GM18498 (cell line): ENCODE results near the gene XIRP2.
"Not testable (repeated sequence)": the region's sequence is repeated elsewhere in the genome, so short reads cannot be mapped to it uniquely, and the experiment has no call there.

Source experiments
- ATAC-seq: cut with Tn5 transposase; IDR thresholded peaks from one replicate; pipeline ENCODE4 v1.9.1; 2021; ENCODE audit warnings: mild to moderate bottlenecking, moderate library complexity; ENCODE audit not compliant: unreplicated experiment

XIRP2 gene

GRCh38 chr2:167048829-167049228, 160.5 kb downstream of the XIRP2 start:
- ATAC-seq, result no peak

GRCh38 chr2:167049659-167050058, 161.4 kb downstream of the XIRP2 start:
- no peak for ATAC-seq

- no peak for ATAC-seq
These were observed 164.5 kb downstream of the XIRP2 start for GRCh38 chr2:167052825-167053224.

- no peak for ATAC-seq
These were observed 166.6 kb downstream of the XIRP2 start for GRCh38 chr2:167054881-167055280.

- no peak for ATAC-seq
These were observed 169.2 kb downstream of the XIRP2 start for GRCh38 chr2:167057446-167057845.

- no peak for ATAC-seq
These were observed 170.9 kb downstream of the XIRP2 start for GRCh38 chr2:167059173-167059572.

GRCh38 chr2:167069855-167070254, 181.6 kb downstream of the XIRP2 start:
- ATAC-seq, result no peak

- ATAC-seq, result not testable (repeated sequence)
These were observed 187.4 kb downstream of the XIRP2 start for GRCh38 chr2:167075708-167076107.

- not testable (repeated sequence) for ATAC-seq
These were observed 210.7 kb downstream of the XIRP2 start for GRCh38 chr2:167098931-167099330.

- no peak for ATAC-seq
These were observed 212.2 kb downstream of the XIRP2 start for GRCh38 chr2:167100506-167100905.

GRCh38 chr2:167103028-167103756, 214.9 kb downstream of the XIRP2 start:
- ATAC-seq, result no peak

GRCh38 chr2:167103757-167104133, 215.5 kb downstream of the XIRP2 start:
- ATAC-seq, result no peak

GRCh38 chr2:167104691-167105090, 216.4 kb downstream of the XIRP2 start:
- ATAC-seq, result no peak

GRCh38 chr2:167109682-167110081, 221.4 kb downstream of the XIRP2 start:
- peak; percentile 73 for ATAC-seq

- no peak for ATAC-seq
These were observed 222.1 kb downstream of the XIRP2 start for GRCh38 chr2:167110345-167110744.

GRCh38 chr2:167114018-167114417, 225.7 kb downstream of the XIRP2 start:
- ATAC-seq, result no peak

GRCh38 chr2:167115541-167115940, 227.3 kb downstream of the XIRP2 start:
- no peak for ATAC-seq

GRCh38 chr2:167122389-167122788, 234.1 kb downstream of the XIRP2 start:
- no peak for ATAC-seq

- no peak for ATAC-seq
These were observed 237.9 kb downstream of the XIRP2 start for GRCh38 chr2:167126165-167126564.

GRCh38 chr2:167127135-167127534, 238.9 kb downstream of the XIRP2 start:
- no peak for ATAC-seq

GRCh38 chr2:167128130-167128529, 239.8 kb downstream of the XIRP2 start:
- no peak for ATAC-seq

GRCh38 chr2:167132066-167132465, 243.8 kb downstream of the XIRP2 start:
- ATAC-seq, result no peak

- ATAC-seq, result no peak
These were observed 244.8 kb downstream of the XIRP2 start for GRCh38 chr2:167132906-167133555.
